ENCODE data around the gene INO80D. TPM values are rescaled to one million over a fixed set of nuclear protein-coding genes. Genes with fewer than 3 reads are reported as not detected.

Gene INO80D
- total RNA-seq, 2 experiments from 2014 or later, result 45.3 to 48.9 TPM

- Histone ChIP-seq H3K4me1 (ENCODE audit: insufficient read depth, low read length) (no peaks in the 10 kb centered on the region), H3K27me3 (ENCODE audit: control insufficient read depth in 1 of 2, insufficient read depth in 2 of 2, low read length in 2 of 2) (no peaks in the 10 kb centered on the region), H3K9me3 (ENCODE audit: control insufficient read depth in 1 of 2, insufficient read depth in 1 of 2, low read length in 2 of 2) (peaks cover 0 to 3% of the 10 kb centered on the region in 2 experiments), H3K36me3 (ENCODE audit: insufficient read depth, low read length) (peaks cover 65% of the 10 kb centered on the region), H3K27ac (ENCODE audit: low read depth in 1 of 2, low read length in 2 of 2) (no peak overlapping the region), H3K4me3 (ENCODE audit: low read length) (no peak overlapping the region)
- Mint-ChIP-seq H3K9me3 (no peaks in the 10 kb centered on the region), H3K27ac (no peak overlapping the region), H3K36me3 (ENCODE audit: low read depth) (peaks cover 86% of the 10 kb centered on the region), H3K4me1 (ENCODE audit: low read depth) (no peaks in the 10 kb centered on the region), H3K27me3 (no peaks in the 10 kb centered on the region), H3K4me3 (no peak overlapping the region)
- POLR2A ChIA-PET, result no interaction called here
- ATAC-seq (ENCODE audit: poor library complexity) (no peak), DNase-seq (no peak)
- no peak for TF ChIP-seq CTCF (IDR thresholded peaks at IDR 0.05)
- intact Hi-C loops (cut with DNase I, micrococcal nuclease), result no loop called here
- CTCF ChIA-PET, result no interaction called here
These were observed 74.9 kb downstream of the INO80D start for GRCh38 chr2:206011018-206011614.

- Histone ChIP-seq H3K9me3 (ENCODE audit: control insufficient read depth in 1 of 2, insufficient read depth in 1 of 2, low read length in 2 of 2) (no peaks in the 10 kb centered on the region), H3K27ac (ENCODE audit: low read depth in 1 of 2, low read length in 2 of 2) (no peak overlapping the region), H3K4me1 (ENCODE audit: insufficient read depth, low read length) (no peaks in the 10 kb centered on the region), H3K4me3 (ENCODE audit: low read length) (no peak overlapping the region), H3K27me3 (ENCODE audit: control insufficient read depth in 1 of 2, insufficient read depth in 2 of 2, low read length in 2 of 2) (no peaks in the 10 kb centered on the region), H3K36me3 (ENCODE audit: insufficient read depth, low read length) (peaks cover 66% of the 10 kb centered on the region)
- POLR2A ChIA-PET, result interaction anchor here (0.8 kb wide), 1 partner anchor 9 kb away, joined by 3 read pairs; no protein-coding TSS in a partner anchor
- H3K4me1 Mint-ChIP-seq (ENCODE audit: low read depth), result no peaks in the 10 kb centered on the region
- ATAC-seq (ENCODE audit: poor library complexity) (no peak), DNase-seq (peak in 3 of 14 experiments; percentile 3 to 28 (median 16))
- CTCF ChIA-PET, result interaction anchor here (0.5 kb wide), 1 partner anchor 36 kb away, joined by 3 read pairs; no protein-coding TSS in a partner anchor
- intact Hi-C loops (cut with DNase I, micrococcal nuclease), result no loop called here
- peaks cover 94% of the 10 kb centered on the region for H3K36me3 Mint-ChIP-seq (ENCODE audit: low read depth)
- H3K27ac Mint-ChIP-seq, result peak overlapping the region; percentile 5
- H3K27me3 Mint-ChIP-seq, result no peaks in the 10 kb centered on the region
- no peak overlapping the region for H3K4me3 Mint-ChIP-seq
- no peak for TF ChIP-seq CTCF (IDR thresholded peaks at IDR 0.05)
- H3K9me3 Mint-ChIP-seq, result no peaks in the 10 kb centered on the region
These were observed 81.8 kb downstream of the INO80D start for GRCh38 chr2:206004004-206004693.

- ATAC-seq (ENCODE audit: poor library complexity) (no peak), DNase-seq (no peak)
- ChIA-PET POLR2A (no interaction called here), CTCF (no interaction called here)
- Mint-ChIP-seq H3K27ac (no peak overlapping the region), H3K36me3 (ENCODE audit: low read depth) (peaks cover 93% of the 10 kb centered on the region), H3K4me1 (ENCODE audit: low read depth) (no peaks in the 10 kb centered on the region), H3K27me3 (no peaks in the 10 kb centered on the region), H3K9me3 (no peaks in the 10 kb centered on the region), H3K4me3 (no peak overlapping the region)
- Histone ChIP-seq H3K27ac (ENCODE audit: low read depth in 1 of 2, low read length in 2 of 2) (no peak overlapping the region), H3K4me3 (ENCODE audit: low read length) (no peak overlapping the region), H3K9me3 (ENCODE audit: control insufficient read depth in 1 of 2, insufficient read depth in 1 of 2, low read length in 2 of 2) (no peaks in the 10 kb centered on the region), H3K4me1 (ENCODE audit: insufficient read depth, low read length) (no peaks in the 10 kb centered on the region), H3K36me3 (ENCODE audit: insufficient read depth, low read length) (peaks cover 57% of the 10 kb centered on the region), H3K27me3 (ENCODE audit: control insufficient read depth in 1 of 2, insufficient read depth in 2 of 2, low read length in 2 of 2) (no peaks in the 10 kb centered on the region)
- intact Hi-C loops (cut with DNase I, micrococcal nuclease), result no loop called here
- no peak for TF ChIP-seq CTCF (IDR thresholded peaks at IDR 0.05)
These were observed 83.5 kb downstream of the INO80D start for GRCh38 chr2:206002440-206002839.
